Inflammatory macrophage (primary cell): Measurements from ENCODE around the gene ASB4.
A peak's percentile ranks its signal among the peaks of the same experiment; 100 is the strongest.

Experiments used
- DNase-seq, 2 donors: peaks; one replicate each; pipeline ENCODE4 v3.0.0-alpha.2; 2020 to 2022

Gene ASB4

GRCh38 chr7:95526128-95526738, 40.5 kb downstream of the ASB4 start:
- DNase-seq = no peak

- DNase-seq = peak; percentile 29 to 51
Observed at GRCh38 chr7:95527033-95527775, 41.5 kb downstream of the ASB4 start.

GRCh38 chr7:95527776-95528250, 42.1 kb downstream of the ASB4 start:
- no peak for DNase-seq

- no peak for DNase-seq
Observed at GRCh38 chr7:95529701-95530100, 44.0 kb downstream of the ASB4 start.

- DNase-seq = no peak
Observed at GRCh38 chr7:95530881-95531280, 45.1 kb downstream of the ASB4 start.

- DNase-seq = no peak
Observed at GRCh38 chr7:95531605-95532219, 46.0 kb downstream of the ASB4 start.

GRCh38 chr7:95534796-95535195, 49.1 kb downstream of the ASB4 start:
- DNase-seq = no peak

- DNase-seq = no peak
Observed at GRCh38 chr7:95535662-95536061, 49.9 kb downstream of the ASB4 start.

GRCh38 chr7:95536656-95537311, 51.0 kb downstream of the ASB4 start:
- no peak for DNase-seq

- no peak for DNase-seq
Observed at GRCh38 chr7:95537468-95537867, 51.7 kb downstream of the ASB4 start.

- DNase-seq = no peak
Observed at GRCh38 chr7:95539426-95539825, 53.7 kb downstream of the ASB4 start.

- no peak for DNase-seq
Observed at GRCh38 chr7:95540366-95540765, 54.6 kb downstream of the ASB4 start.

GRCh38 chr7:95543312-95543711, 57.6 kb downstream of the ASB4 start:
- no peak for DNase-seq

GRCh38 chr7:95544171-95544570, 58.4 kb downstream of the ASB4 start:
- no peak for DNase-seq

GRCh38 chr7:95545007-95545615, 59.4 kb downstream of the ASB4 start:
- peak; percentile 60 to 69 for DNase-seq

GRCh38 chr7:95545673-95546072, 59.9 kb downstream of the ASB4 start:
- no peak for DNase-seq

- DNase-seq = no peak
Observed at GRCh38 chr7:95546647-95547046, 60.9 kb downstream of the ASB4 start.

- DNase-seq = no peak
Observed at GRCh38 chr7:95547361-95548348, 61.9 kb downstream of the ASB4 start.

GRCh38 chr7:95549818-95550529, 64.2 kb downstream of the ASB4 start:
- DNase-seq = peak; percentile 40 to 58

GRCh38 chr7:95550546-95550945, 64.8 kb downstream of the ASB4 start:
- DNase-seq = no peak
